HPDE6-E6E7 (cell line): ENCODE measurements around the gene RMND1.

Experiments
- DNase-seq: peaks from one replicate; pipeline ENCODE4 v3.0.0; 2011; ENCODE audit warnings: missing footprints; ENCODE audit errors: extremely low spot score

The RMND1 gene

GRCh38 chr6:151417477-151417876, 34.4 kb downstream of the RMND1 start:
- no peak for DNase-seq

GRCh38 chr6:151414641-151415260, 37.2 kb downstream of the RMND1 start:
- no peak for DNase-seq

GRCh38 chr6:151413372-151414145, 38.4 kb downstream of the RMND1 start:
- DNase-seq = no peak

DNA sequence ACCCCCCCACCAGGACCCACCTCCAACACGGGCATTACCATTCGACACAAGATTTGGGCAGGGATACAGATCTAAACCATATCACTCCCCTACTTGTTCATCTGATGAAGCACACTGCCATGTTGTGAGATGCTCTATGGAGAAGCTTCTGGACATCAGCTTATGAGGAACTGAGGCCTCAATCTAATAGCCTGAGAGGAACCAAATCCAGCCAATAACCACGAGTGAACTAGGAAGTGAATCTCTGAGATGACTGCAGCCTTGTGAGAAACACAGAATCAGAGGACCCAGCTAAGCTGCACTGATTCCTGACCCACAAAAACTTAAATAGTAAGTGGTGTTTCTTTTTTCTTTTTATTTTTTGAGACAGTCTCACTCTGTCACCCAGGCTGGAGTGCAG, 39.0 kb downstream of the RMND1 start:
- DNase-seq = no peak

GRCh38 chr6:151409679-151410078, 42.2 kb downstream of the RMND1 start:
- no peak for DNase-seq

- no peak for DNase-seq
Measured at GRCh38 chr6:151409260-151409659, 42.7 kb downstream of the RMND1 start.

- DNase-seq = no peak
Measured at GRCh38 chr6:151408858-151409257, 43.1 kb downstream of the RMND1 start.

DNA sequence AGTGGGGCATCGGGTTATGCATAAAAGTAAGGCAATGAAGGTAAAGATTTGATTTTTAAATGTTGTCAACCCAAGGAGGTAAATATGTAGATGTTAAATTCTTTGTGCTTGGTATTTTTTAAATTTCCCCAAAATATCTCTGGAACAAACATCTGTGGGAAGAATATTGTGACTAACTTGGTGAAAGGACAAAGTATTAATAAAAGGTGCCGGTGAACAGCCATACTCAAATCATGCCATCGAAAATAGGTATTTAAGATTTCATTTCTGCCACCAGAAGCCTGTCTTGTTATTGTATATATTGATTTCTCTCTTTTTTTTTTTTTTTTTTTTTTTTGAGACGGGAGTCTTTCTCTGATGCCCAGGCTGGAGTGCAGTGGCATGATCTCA, 48.0 kb downstream of the RMND1 start:
- no peak for DNase-seq

GRCh38 chr6:151402228-151402627, 49.7 kb downstream of the RMND1 start:
- no peak for DNase-seq

- no peak for DNase-seq
Measured at GRCh38 chr6:151400473-151400872, 51.5 kb downstream of the RMND1 start.

DNA sequence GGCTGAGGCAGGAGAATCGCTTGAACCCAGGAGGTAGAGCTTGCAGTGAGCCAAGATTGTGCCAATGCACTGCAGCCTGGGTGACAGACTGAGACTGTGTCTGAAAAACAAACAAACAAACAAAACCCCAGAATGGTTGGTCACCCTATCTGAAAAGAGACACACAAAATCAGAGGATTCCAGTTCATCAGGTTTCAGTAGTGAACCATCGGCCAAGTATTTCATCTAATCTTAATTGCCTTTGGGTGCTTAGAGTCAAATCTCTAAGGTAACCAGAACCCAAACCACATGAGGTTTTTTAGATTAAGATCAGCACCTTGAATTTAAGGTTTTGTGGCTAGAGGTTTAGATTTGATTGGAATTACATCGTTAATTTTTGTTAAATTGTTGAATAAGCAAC, 52.2 kb downstream of the RMND1 start:
- DNase-seq = peak; percentile 19

DNA sequence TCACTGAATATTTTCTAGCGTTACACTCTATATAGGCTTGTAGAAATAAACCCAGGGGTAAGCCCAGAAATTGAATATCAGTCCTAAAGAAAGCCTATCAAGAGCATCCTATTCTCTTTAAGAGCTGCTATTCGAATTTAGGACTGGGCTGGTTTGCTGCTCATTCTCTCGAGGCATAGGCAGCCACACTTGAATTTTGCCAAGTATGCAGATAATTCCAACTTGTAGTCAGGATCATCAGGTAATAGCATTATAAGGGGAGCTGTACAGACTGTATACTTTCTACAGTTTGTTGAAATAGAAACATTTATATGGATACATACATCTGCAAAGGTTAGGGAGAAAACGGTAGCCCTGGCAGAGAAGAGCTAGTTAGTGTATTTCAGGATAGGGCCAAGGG, 58.5 kb downstream of the RMND1 start:
- no peak for DNase-seq

DNA sequence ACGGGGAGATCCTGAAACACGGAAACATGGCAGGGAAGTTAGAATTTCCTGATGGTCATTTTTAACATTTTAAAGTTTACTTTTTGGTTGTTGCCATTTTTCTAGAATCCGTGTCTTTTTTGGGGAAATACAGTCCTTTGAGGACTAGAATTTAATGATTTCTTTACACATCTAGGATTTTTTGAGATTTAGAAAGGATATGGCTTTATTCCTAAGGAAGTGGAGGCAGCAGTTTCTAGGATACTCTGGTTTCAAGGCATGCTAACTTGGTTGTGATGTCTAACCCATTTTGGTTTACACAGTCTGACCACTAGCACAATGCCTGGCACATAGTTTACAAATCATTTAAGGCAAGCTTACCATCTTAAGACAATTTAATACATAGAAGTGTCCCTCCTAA, 59.5 kb downstream of the RMND1 start:
- DNase-seq = no peak

GRCh38 chr6:151391471-151392413, 60.2 kb downstream of the RMND1 start, which contains the start of gene ZBTB2:
Gene ZBTB2, minus strand, starts transcription at chr6:151391559. Its CDS starts 17,922 bp downstream, at chr6:151373637.
- DNase-seq = peak; percentile 32

DNA sequence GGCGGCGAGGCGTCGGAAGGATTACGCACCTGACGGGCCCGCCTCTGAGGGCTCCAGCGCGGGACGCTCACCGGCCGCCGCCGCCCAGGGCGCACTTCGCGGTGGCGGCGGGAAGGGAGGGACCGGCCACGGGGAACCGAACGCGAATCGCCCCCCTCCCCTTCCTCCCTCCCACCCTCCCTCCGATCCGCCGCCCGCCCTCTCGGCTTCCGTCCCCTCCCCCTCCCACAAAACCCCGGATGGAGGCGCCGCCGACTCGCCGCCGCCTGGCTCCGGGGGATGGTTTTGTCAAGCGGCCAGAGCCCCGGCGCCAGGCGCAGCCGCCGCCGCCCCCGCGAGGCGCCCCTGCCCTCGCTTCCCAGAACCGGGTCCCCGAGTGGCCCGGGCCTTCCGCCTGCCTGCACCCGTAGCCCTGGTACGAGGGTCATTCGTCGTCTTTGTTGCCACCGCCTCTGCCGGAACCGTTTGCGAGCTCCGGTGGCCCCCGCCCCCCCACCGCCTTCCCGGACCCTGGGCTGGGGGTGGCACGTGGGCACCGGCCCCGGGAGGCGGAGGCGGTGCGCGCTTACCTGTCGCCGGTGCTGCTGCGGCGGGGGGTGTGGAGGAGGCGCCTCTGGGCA, 61.0 kb downstream of the RMND1 start:
- peak; percentile 20 for DNase-seq

DNA sequence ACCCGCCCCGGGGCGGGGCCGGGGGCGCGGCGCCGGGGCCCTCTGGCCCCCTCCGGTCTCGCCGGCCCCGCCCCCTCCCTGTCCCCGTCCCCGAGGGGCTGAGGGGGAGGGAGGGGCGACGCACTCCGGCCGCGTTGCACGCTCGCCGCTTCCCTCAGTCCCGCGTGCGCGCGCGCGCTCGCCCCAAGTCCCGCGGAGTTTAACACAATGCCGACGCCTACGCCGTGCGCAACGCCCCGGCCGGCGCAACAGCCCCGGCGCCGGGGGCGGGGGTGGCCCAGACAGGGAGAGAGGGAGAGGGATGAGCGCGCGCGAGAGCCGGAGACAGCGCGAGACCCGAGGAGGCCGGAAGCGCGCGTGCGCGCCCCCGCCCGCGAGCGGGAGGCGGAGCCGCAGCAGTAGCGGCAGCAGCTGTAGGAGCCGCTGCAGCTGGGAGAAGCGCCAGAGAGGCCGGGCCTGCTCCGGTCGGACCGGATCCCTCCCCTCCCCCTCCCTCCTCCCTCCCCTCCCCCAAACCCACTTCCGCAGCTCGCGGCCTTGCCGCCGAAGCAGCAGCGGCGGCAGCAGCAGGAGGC, 61.6 kb downstream of the RMND1 start:
- peak; percentile 77 for DNase-seq

GRCh38 chr6:151389618-151390275, 62.2 kb downstream of the RMND1 start:
- peak; percentile 58 for DNase-seq

DNA sequence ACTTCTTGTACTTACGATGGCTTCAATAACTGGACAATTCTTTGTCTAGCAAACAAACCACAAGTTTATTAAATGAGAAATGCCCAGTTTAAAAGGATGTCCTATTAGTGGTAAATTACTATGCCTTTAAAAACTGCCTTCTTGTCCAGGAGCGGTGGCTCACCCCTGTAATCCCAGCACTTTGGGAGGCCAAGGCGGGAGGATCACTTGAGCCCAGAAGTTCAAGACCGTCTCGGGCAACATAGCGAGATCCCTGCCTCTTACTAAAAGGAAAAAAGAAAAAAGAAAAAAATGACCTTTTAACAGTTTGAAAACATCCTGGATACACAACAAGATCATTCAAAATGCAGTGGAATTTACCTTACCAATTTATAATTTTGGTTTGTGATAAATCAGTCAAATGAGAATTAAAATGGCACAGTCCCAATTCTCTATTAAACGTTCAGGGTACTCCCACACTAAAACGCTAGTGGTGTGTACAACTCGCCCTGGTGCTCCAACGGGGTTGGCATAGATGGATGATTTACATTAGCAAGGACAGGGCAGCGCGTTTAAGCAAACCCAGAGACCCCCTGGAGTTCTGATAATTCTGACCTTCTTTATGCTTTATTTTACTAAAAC, 62.8 kb downstream of the RMND1 start:
- no peak for DNase-seq

- DNase-seq = no peak
Measured at GRCh38 chr6:151388236-151388635, 63.7 kb downstream of the RMND1 start.

DNA sequence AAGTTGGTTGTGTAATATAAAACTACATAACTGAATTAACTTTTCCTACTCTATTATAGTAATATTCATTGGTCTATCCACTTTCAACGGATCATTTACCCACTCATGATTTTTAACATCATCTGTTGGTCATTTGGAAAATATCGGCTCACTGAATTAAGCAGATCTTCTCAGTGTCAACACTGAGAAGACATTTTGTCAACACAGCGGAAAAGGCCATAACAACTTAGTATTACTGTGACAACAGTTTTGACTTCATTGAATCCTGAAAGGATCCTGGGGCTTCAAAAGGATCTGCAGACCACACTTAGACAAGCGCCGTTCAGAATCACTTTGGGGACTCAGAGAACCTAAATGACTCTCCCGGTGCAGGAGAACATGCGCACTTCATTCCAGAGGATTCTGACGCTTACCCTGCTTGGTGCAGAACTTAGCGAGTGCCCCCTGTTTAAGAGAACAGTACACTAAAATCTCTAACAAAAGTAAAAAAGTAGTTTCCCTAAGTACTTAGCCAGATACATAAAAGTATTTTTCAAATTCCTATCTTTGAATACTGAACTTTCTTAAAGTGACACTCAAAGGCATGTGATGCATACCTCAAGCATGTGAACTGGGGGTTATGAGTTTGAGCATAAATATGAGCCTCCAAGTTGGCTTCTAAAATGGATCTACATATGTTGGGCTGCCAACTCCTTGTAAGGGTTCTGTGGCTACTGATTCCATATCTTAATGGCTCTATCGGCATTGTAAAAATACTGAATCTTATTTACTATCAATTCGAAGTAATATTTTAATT, 64.6 kb downstream of the RMND1 start:
- DNase-seq = no peak
